Osteoblast (primary cell): ENCODE measurements around the gene COMMD9. TPM values are rescaled to one million over a fixed set of nuclear protein-coding genes. Genes with fewer than 3 reads are reported as not detected.

Source experiments
- DNase-seq: peaks from one replicate; pipeline ENCODE4 v3.0.0; 2011; ENCODE audit warnings: low spot score, mixed read lengths; ENCODE audit not compliant: insufficient read length; ENCODE audit errors: missing footprints
- H2AFZ ChIP-seq: 2 replicates; pipeline ENCODE4 v1.6.0; 2011; ENCODE audit warnings: mild to moderate bottlenecking, low read length
- H3K27ac ChIP-seq: 2 replicates; pipeline ENCODE4 v1.5.1; 2011; ENCODE audit warnings: mild to moderate bottlenecking, low read depth, low read length, moderate library complexity
- H3K27me3 ChIP-seq: 2 replicates; pipeline ENCODE4 v1.6.0; 2012; ENCODE audit warnings: mild to moderate bottlenecking, control low read depth, inconsistent platforms, low read length, moderate library complexity; ENCODE audit not compliant: insufficient read depth
- H3K36me3 ChIP-seq: 2 replicates; pipeline ENCODE4 v1.5.1; 2011; ENCODE audit warnings: mild to moderate bottlenecking, low read length, control low read depth, moderate library complexity; ENCODE audit not compliant: insufficient read depth
- H3K4me1 ChIP-seq: 2 replicates; pipeline ENCODE4 v1.5.1; 2011; ENCODE audit warnings: mild to moderate bottlenecking, low read length, control low read depth, moderate library complexity; ENCODE audit not compliant: insufficient read depth
- H3K4me2 ChIP-seq: 2 replicates; pipeline ENCODE4 v1.6.0; 2011; ENCODE audit warnings: mild to moderate bottlenecking, low read length; ENCODE audit not compliant: insufficient read depth
- H3K4me3 ChIP-seq: fragments of 200-600 bp; sonication (generic); 3 replicates; pipeline ENCODE4 v1.5.1; 2012; ENCODE audit warnings: mild to moderate bottlenecking, low read length, inconsistent platforms; ENCODE audit not compliant: insufficient read depth
- H3K79me2 ChIP-seq: 2 replicates; pipeline ENCODE4 v1.6.0; 2012; ENCODE audit warnings: mild to moderate bottlenecking, low read length, control low read depth, inconsistent platforms; ENCODE audit not compliant: insufficient read depth
- H3K9me3 ChIP-seq: 2 replicates; pipeline ENCODE4 v1.5.1; 2011; ENCODE audit warnings: low read depth, low read length, control low read depth
- H4K20me1 ChIP-seq: 2 replicates; pipeline ENCODE4 v1.6.0; 2012; ENCODE audit warnings: mild to moderate bottlenecking, low read length, control low read depth; ENCODE audit not compliant: insufficient read depth
- CTCF ChIP-seq: IDR thresholded peaks from 2 replicates; pipeline ENCODE4 v1.5.1; 2011; ENCODE audit warnings: mild to moderate bottlenecking, low read depth, low read length, moderate library complexity; ENCODE audit errors: extremely low read depth
- total RNA-seq: library from RNA; depleted of rRNA; stranded (reverse); fragments of >200 nt; gene quantifications from 2 replicates; pipeline ENCODE4 v1.2.3, GENCODE V29; 2012

The COMMD9 gene
- total RNA-seq, 1 donor = 52.5 TPM

- H2AFZ ChIP-seq = no peak overlapping the region
- no peaks in the 10 kb centered on the region for H3K4me1 ChIP-seq
- H3K9me3 ChIP-seq = no peaks in the 10 kb centered on the region
- no peaks in the 10 kb centered on the region for H4K20me1 ChIP-seq
- no peak for DNase-seq
- no peak for TF ChIP-seq CTCF
- H3K79me2 ChIP-seq = no peaks in the 10 kb centered on the region
- no peak overlapping the region for H3K27ac ChIP-seq
- no peaks in the 10 kb centered on the region for H3K36me3 ChIP-seq
- H3K4me2 ChIP-seq = no peak overlapping the region
- no peak overlapping the region for H3K4me3 ChIP-seq
- peaks cover 48% of the 10 kb centered on the region for H3K27me3 ChIP-seq
Observed at GRCh38 chr11:36317992-36318391, 28.8 kb upstream of the COMMD9 start.

- H3K27ac ChIP-seq = no peak overlapping the region
- H3K4me2 ChIP-seq = no peak overlapping the region
- peaks cover 48% of the 10 kb centered on the region for H3K27me3 ChIP-seq
- no peak overlapping the region for H3K4me3 ChIP-seq
- no peaks in the 10 kb centered on the region for H4K20me1 ChIP-seq
- H3K4me1 ChIP-seq = peaks cover 8% of the 10 kb centered on the region
- no peak for DNase-seq
- H3K9me3 ChIP-seq = no peaks in the 10 kb centered on the region
- H2AFZ ChIP-seq = no peak overlapping the region
- no peaks in the 10 kb centered on the region for H3K79me2 ChIP-seq
- H3K36me3 ChIP-seq = no peaks in the 10 kb centered on the region
- TF ChIP-seq CTCF = no peak
Observed at GRCh38 chr11:36316049-36316448, 26.8 kb upstream of the COMMD9 start.

GRCh38 chr11:36314434-36314767, 25.2 kb upstream of the COMMD9 start:
- H3K27ac ChIP-seq = no peak overlapping the region
- H3K4me3 ChIP-seq = no peak overlapping the region
- no peaks in the 10 kb centered on the region for H3K36me3 ChIP-seq
- H3K27me3 ChIP-seq = peaks cover 48% of the 10 kb centered on the region
- DNase-seq = no peak
- no peak for TF ChIP-seq CTCF
- H3K4me1 ChIP-seq = peaks cover 11% of the 10 kb centered on the region
- H3K9me3 ChIP-seq = no peaks in the 10 kb centered on the region
- H4K20me1 ChIP-seq = no peaks in the 10 kb centered on the region
- no peaks in the 10 kb centered on the region for H3K79me2 ChIP-seq
- H3K4me2 ChIP-seq = no peak overlapping the region
- H2AFZ ChIP-seq = no peak overlapping the region

- H3K4me2 ChIP-seq = no peak overlapping the region
- no peaks in the 10 kb centered on the region for H3K79me2 ChIP-seq
- TF ChIP-seq CTCF = no peak
- H3K27ac ChIP-seq = no peak overlapping the region
- no peak for DNase-seq
- H3K9me3 ChIP-seq = no peaks in the 10 kb centered on the region
- H3K4me1 ChIP-seq = peaks cover 11% of the 10 kb centered on the region
- H3K27me3 ChIP-seq = peaks cover 45% of the 10 kb centered on the region
- H2AFZ ChIP-seq = no peak overlapping the region
- H4K20me1 ChIP-seq = no peaks in the 10 kb centered on the region
- no peak overlapping the region for H3K4me3 ChIP-seq
- H3K36me3 ChIP-seq = no peaks in the 10 kb centered on the region
Observed at GRCh38 chr11:36313750-36314433, 24.7 kb upstream of the COMMD9 start.
